SW 1271 (cell line): Measurements from ENCODE around the gene TBL1X.
"Not testable (repeated sequence)": the region's sequence is repeated elsewhere in the genome, so short reads cannot be mapped to it uniquely, and the experiment has no call there.

Experiments used
- DNase-seq, 2 experiments: peaks; one replicate each; lab custom pipeline; 2025; lab: John Stamatoyannopoulos, UW

The TBL1X gene

GRCh38 chrX:9536156-9536555 is 71.3 kb downstream of the TBL1X start:
- not testable (repeated sequence) for DNase-seq

- DNase-seq = no peak
Measured at GRCh38 chrX:9537781-9538180, 72.9 kb downstream of the TBL1X start.

- DNase-seq = no peak
Measured at GRCh38 chrX:9538544-9539045, 73.7 kb downstream of the TBL1X start.

- no peak for DNase-seq
Measured at GRCh38 chrX:9539605-9540387, 74.9 kb downstream of the TBL1X start.

GRCh38 chrX:9542106-9542760 is 77.4 kb downstream of the TBL1X start:
- DNase-seq = no peak

- no peak for DNase-seq
Measured at GRCh38 chrX:9542761-9543111, 77.9 kb downstream of the TBL1X start.

GRCh38 chrX:9555354-9555753 is 90.5 kb downstream of the TBL1X start:
- no peak for DNase-seq

GRCh38 chrX:9557091-9557490 is 92.2 kb downstream of the TBL1X start:
- no peak for DNase-seq

- DNase-seq = no peak
Measured at GRCh38 chrX:9557521-9557920, 92.7 kb downstream of the TBL1X start.

- DNase-seq = no peak
Measured at GRCh38 chrX:9558615-9559014, 93.8 kb downstream of the TBL1X start.

- no peak for DNase-seq
Measured at GRCh38 chrX:9560219-9560618, 95.4 kb downstream of the TBL1X start.

GRCh38 chrX:9561199-9561598 is 96.3 kb downstream of the TBL1X start:
- no peak for DNase-seq

GRCh38 chrX:9562851-9563250 is 98.0 kb downstream of the TBL1X start:
- DNase-seq = peak in 1 of 2 experiments; percentile 68

- DNase-seq = peak; percentile 2 to 60
Measured at GRCh38 chrX:9566150-9566621, 101.3 kb downstream of the TBL1X start.

- no peak for DNase-seq
Measured at GRCh38 chrX:9569876-9570301, 105.0 kb downstream of the TBL1X start.

- DNase-seq = no peak
Measured at GRCh38 chrX:9573282-9574106, 108.6 kb downstream of the TBL1X start.

- no peak for DNase-seq
Measured at GRCh38 chrX:9576059-9576458, 111.2 kb downstream of the TBL1X start.

- no peak for DNase-seq
Measured at GRCh38 chrX:9577555-9577954, 112.7 kb downstream of the TBL1X start.

GRCh38 chrX:9578083-9578779 is 113.4 kb downstream of the TBL1X start:
- DNase-seq = no peak

GRCh38 chrX:9581771-9582385 is 117.0 kb downstream of the TBL1X start:
- no peak for DNase-seq

- DNase-seq = no peak
Measured at GRCh38 chrX:9582956-9583355, 118.1 kb downstream of the TBL1X start.
